HepG2 (cell line): ENCODE results near the gene CYP11A1. TPM values are rescaled to one million over a fixed set of nuclear protein-coding genes. Genes with fewer than 3 reads are reported as not detected.

Experiments used
- IRX3 ChIP-seq: sonication (generic); formaldehyde crosslinking; IDR thresholded peaks from 2 replicates; pipeline ENCODE4 v1.8.1; 2023; ENCODE audit warnings: mild to moderate bottlenecking, low read depth, missing genetic modification reagents, borderline replicate concordance
- MBNL3 ChIP-seq: fragments of 250-450 bp; sonication (Bioruptor Pico); conservative IDR thresholded peaks from 2 replicates; pipeline ENCODE4 v1.8.0; 2022; ENCODE audit warnings: mild to moderate bottlenecking, inconsistent platforms
- PRDM4 ChIP-seq: sonication (generic); formaldehyde crosslinking; IDR thresholded peaks from 2 replicates; pipeline ENCODE4 v1.9.0; 2021; ENCODE audit warnings: missing genetic modification reagents, borderline replicate concordance
- ZBTB4 ChIP-seq: sonication (generic); formaldehyde crosslinking; IDR thresholded peaks from 2 replicates; pipeline ENCODE4 v1.4.0; 2020; ENCODE audit warnings: missing genetic modification reagents, mild to moderate bottlenecking, borderline replicate concordance
- ZFP36 ChIP-seq: fragments of 150-350 bp; IDR thresholded peaks from 2 replicates; pipeline ENCODE4 v1.6.1; 2018; ENCODE audit warnings: borderline replicate concordance, low read length, low read depth; ENCODE audit not compliant: partially characterized antibody
- ZNF609 ChIP-seq: sonication (generic); formaldehyde crosslinking; IDR thresholded peaks from 2 replicates; pipeline ENCODE4 v1.4.0; 2020; ENCODE audit warnings: mild to moderate bottlenecking, missing genetic modification reagents, borderline replicate concordance
- ZSCAN31 ChIP-seq: sonication (generic); formaldehyde crosslinking; IDR thresholded peaks from 2 replicates; pipeline ENCODE4 v1.5.0; 2020; ENCODE audit warnings: low read depth, mild to moderate bottlenecking, missing genetic modification reagents
- polyA plus RNA-seq, 8 experiments: library from polyadenylated mRNA; depleted of rRNA in 3 of 8; stranded (reverse) in 7 of 8; unstranded in 1 of 8; fragments of >200 nt; fragmentation: Illumina TruSeq in 4 of 8; extraction: Trizol in 4 of 8; gene quantifications; 2 replicates each; pipeline versions ENCODE4 v1.2.1 to v1.2.3, GENCODE V29; 2011 to 2016; ENCODE audit warnings: low read depth in 4 of 8, missing spikeins in 1 of 8, mixed read lengths in 1 of 8; ENCODE audit not compliant: insufficient read depth in 1 of 8
- total RNA-seq, 5 experiments: library from RNA; depleted of rRNA; stranded (reverse); fragments of >200 nt; fragmentation: Illumina TruSeq; extraction: Trizol; gene quantifications; 2 replicates each; pipeline ENCODE4 v1.2.3, GENCODE V29; 2016; ENCODE audit warnings: low read depth in 1 of 5
- TF ChIP-seq, protein P1 (sequence below): sonication (generic); formaldehyde crosslinking; IDR thresholded peaks from 2 replicates; pipeline ENCODE4 v1.5.1; 2020; ENCODE audit warnings: mild to moderate bottlenecking, missing genetic modification reagents, borderline replicate concordance

CYP11A1 gene
- total and polyA plus RNA-seq, 2 of the 13 experiments (the other 11 are each of a cell fraction or from before 2014, with no cell fraction given) = 0.66 to 0.92 TPM

GRCh38 chr15:74291101-74292071 lies 76.1 kb downstream of the CYP11A1 start (continued):
- TF ChIP-seq ZNF609 (CRISPR knock-in tag) (no peak), ZBTB4 (no peak), ZSCAN31 (CRISPR knock-in tag) (peak; percentile 67; the same call in 1 of the 2 replicates), PRDM4 (CRISPR knock-in tag) (0 out of 2 replicates have a peak, but pooled peaks have one; percentile 43), IRX3 (CRISPR knock-in tag) (peak; percentile 76; the same call in 1 of the 2 replicates), ZFP36 (no peak), MBNL3 (CRISPR knock-in tag) (no peak)
- TF ChIP-seq, protein P1, sequence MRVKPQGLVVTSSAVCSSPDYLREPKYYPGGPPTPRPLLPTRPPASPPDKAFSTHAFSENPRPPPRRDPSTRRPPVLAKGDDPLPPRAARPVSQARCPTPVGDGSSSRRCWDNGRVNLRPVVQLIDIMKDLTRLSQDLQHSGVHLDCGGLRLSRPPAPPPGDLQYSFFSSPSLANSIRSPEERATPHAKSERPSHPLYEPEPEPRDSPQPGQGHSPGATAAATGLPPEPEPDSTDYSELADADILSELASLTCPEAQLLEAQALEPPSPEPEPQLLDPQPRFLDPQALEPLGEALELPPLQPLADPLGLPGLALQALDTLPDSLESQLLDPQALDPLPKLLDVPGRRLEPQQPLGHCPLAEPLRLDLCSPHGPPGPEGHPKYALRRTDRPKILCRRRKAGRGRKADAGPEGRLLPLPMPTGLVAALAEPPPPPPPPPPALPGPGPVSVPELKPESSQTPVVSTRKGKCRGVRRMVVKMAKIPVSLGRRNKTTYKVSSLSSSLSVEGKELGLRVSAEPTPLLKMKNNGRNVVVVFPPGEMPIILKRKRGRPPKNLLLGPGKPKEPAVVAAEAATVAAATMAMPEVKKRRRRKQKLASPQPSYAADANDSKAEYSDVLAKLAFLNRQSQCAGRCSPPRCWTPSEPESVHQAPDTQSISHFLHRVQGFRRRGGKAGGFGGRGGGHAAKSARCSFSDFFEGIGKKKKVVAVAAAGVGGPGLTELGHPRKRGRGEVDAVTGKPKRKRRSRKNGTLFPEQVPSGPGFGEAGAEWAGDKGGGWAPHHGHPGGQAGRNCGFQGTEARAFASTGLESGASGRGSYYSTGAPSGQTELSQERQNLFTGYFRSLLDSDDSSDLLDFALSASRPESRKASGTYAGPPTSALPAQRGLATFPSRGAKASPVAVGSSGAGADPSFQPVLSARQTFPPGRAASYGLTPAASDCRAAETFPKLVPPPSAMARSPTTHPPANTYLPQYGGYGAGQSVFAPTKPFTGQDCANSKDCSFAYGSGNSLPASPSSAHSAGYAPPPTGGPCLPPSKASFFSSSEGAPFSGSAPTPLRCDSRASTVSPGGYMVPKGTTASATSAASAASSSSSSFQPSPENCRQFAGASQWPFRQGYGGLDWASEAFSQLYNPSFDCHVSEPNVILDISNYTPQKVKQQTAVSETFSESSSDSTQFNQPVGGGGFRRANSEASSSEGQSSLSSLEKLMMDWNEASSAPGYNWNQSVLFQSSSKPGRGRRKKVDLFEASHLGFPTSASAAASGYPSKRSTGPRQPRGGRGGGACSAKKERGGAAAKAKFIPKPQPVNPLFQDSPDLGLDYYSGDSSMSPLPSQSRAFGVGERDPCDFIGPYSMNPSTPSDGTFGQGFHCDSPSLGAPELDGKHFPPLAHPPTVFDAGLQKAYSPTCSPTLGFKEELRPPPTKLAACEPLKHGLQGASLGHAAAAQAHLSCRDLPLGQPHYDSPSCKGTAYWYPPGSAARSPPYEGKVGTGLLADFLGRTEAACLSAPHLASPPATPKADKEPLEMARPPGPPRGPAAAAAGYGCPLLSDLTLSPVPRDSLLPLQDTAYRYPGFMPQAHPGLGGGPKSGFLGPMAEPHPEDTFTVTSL = no peak
